K562 (cell line): ENCODE results near the gene CREB3L1. TPM values are rescaled to one million over a fixed set of nuclear protein-coding genes. Genes with fewer than 3 reads are reported as not detected.

Experiments
- ATAC-seq: fragments of 200-7000 bp; cut with Tn5 transposase; 3 replicates; pipeline ENCODE4 v1.9.1; 2020; ENCODE audit warnings: moderate library complexity
- Bru-seq: library from RNA; stranded (reverse); fragments of 400-500 nt; gene quantifications from one replicate; lab custom pipeline; 2021; lab: Mats Ljungman, UMichigan
- BruChase-seq, 2 experiments: library from RNA; stranded (reverse); fragments of 400-500 nt; gene quantifications; one replicate each; lab custom pipeline; 2021; lab: Mats Ljungman, UMichigan
- BruUV-seq: library from RNA; stranded (reverse); fragments of 400-500 nt; replicated peaks from 2 replicates; lab custom pipeline; 2021; lab: Mats Ljungman, UMichigan
- CTCF ChIA-PET: fragments of 300-600 bp; formaldehyde crosslinking; extraction: SDS; loops from one replicate; lab custom pipeline; 2021; ENCODE audit warnings: low intra/inter-chr PET ratio; lab: Yijun Ruan, JAX
- POLR2A ChIA-PET: fragments of 300-600, 350-650 bp; sonication (Branson Sonifier 250); formaldehyde crosslinking; extraction: SDS; loops from one replicate; lab custom pipeline; 2021; ENCODE audit warnings: antibody characterized with exemption, inconsistent platforms; lab: Yijun Ruan, JAX
- DNase-seq, 4 experiments: peaks; one replicate each; pipeline versions ENCODE4 v3.0.0 to v3.0.0-alpha.2; 2011 to 2018; ENCODE audit warnings: low spot score in 3 of 4, mixed read lengths in 3 of 4; ENCODE audit errors: extremely low read depth in 1 of 4
- FAIRE-seq: peaks from 2 replicates; lab custom pipeline; 2011; peaks lifted over from hg19 to GRCh38; lab: Jason Lieb, UNC
- H2AFZ ChIP-seq: 2 replicates; pipeline ENCODE4 v1.6.0; 2011; ENCODE audit warnings: low read depth, low read length, control low read depth, inconsistent platforms
- H3K27ac ChIP-seq: fragments of 200-600 bp; 3 replicates; pipeline ENCODE4 v1.8.0; 2011; ENCODE audit warnings: low read depth, mild to moderate bottlenecking, control low read depth, inconsistent platforms, low read length, moderate library complexity, mixed read lengths; ENCODE audit errors: extremely low read depth
- H3K27me3 ChIP-seq, 2 experiments: fragments of 300-600 bp in 1 of 2; 2 replicates in 1 of 2; 3 replicates in 1 of 2; pipeline versions ENCODE4 v1.6.0 to v1.8.0; 2011; ENCODE audit warnings: inconsistent platforms in 2 of 2, low read length in 2 of 2, mild to moderate bottlenecking in 1 of 2, mixed read lengths in 1 of 2, moderate library complexity in 1 of 2; ENCODE audit not compliant: control insufficient read depth in 2 of 2, insufficient read depth in 2 of 2
- H3K36me3 ChIP-seq: fragments of 300-600 bp; 3 replicates; pipeline ENCODE4 v1.8.0; 2011; ENCODE audit warnings: mild to moderate bottlenecking, low read length, inconsistent platforms; ENCODE audit not compliant: control insufficient read depth, insufficient read depth
- H3K4me1 ChIP-seq, 2 experiments: fragments of 200-600 bp in 1 of 2; replicated peaks in 1 of 2; 2 replicates in 1 of 2; 3 replicates in 1 of 2; pipeline versions ENCODE4 v1.5.1 to v1.8.0; 2011; ENCODE audit warnings: inconsistent platforms in 2 of 2, low read length in 2 of 2, mild to moderate bottlenecking in 1 of 2, mixed read lengths in 1 of 2, moderate library complexity in 1 of 2; ENCODE audit not compliant: control insufficient read depth in 2 of 2, insufficient read depth in 2 of 2
- H3K4me2 ChIP-seq: 2 replicates; pipeline ENCODE4 v1.6.1; 2011; ENCODE audit warnings: low read length, control low read depth, inconsistent platforms, mixed read lengths; ENCODE audit not compliant: insufficient read depth
- H3K4me3 ChIP-seq: fragments of 200-600 bp; sonication (generic), shearing (Covaris generic); 2 replicates; pipeline ENCODE4 v1.5.1; 2016; ENCODE audit warnings: control low read depth, inconsistent platforms
- H3K79me2 ChIP-seq: fragments of 200-600 bp; 3 replicates; pipeline ENCODE4 v1.8.0; 2011; ENCODE audit warnings: low read length, inconsistent platforms; ENCODE audit not compliant: control insufficient read depth, insufficient read depth
- H3K9ac ChIP-seq, 2 experiments: 2 replicates each; pipeline versions ENCODE4 v1.6.0 to v1.6.1; 2011; ENCODE audit warnings: low read depth in 2 of 2, low read length in 2 of 2, control low read depth in 1 of 2, inconsistent platforms in 1 of 2, mild to moderate bottlenecking in 1 of 2, mixed read lengths in 1 of 2; ENCODE audit not compliant: insufficient read depth in 1 of 2
- H3K9me1 ChIP-seq: one replicate; pipeline ENCODE4 v1.6.0; 2011; ENCODE audit warnings: inconsistent platforms, mild to moderate bottlenecking, low read length, moderate library complexity; ENCODE audit not compliant: control insufficient read depth, insufficient read depth
- H3K9me3 ChIP-seq: replicated peaks from 2 replicates; pipeline ENCODE4 v1.5.1; 2011; ENCODE audit warnings: low read depth, low read length, inconsistent platforms; ENCODE audit not compliant: control insufficient read depth, insufficient read depth
- H4K20me1 ChIP-seq: replicated peaks from 2 replicates; pipeline ENCODE4 v1.6.1; 2011; ENCODE audit warnings: low read length, inconsistent platforms, mixed read lengths; ENCODE audit not compliant: control insufficient read depth, insufficient read depth
- ELF4 ChIP-seq: fragments of 450-650 bp; formaldehyde crosslinking; IDR thresholded peaks from 2 replicates; pipeline ENCODE4 v1.4.0; 2022; ENCODE audit warnings: missing genetic modification characterization
- HDAC1 ChIP-seq, 2 experiments: fragments of 450-650 bp; IDR thresholded peaks; 2 replicates each; pipeline ENCODE4 v1.6.1; 2016 to 2017; ENCODE audit warnings: inconsistent platforms in 1 of 2, mild to moderate bottlenecking in 1 of 2, moderate library complexity in 1 of 2
- HNRNPK ChIP-seq: fragments of 200-400 bp; formaldehyde crosslinking; IDR thresholded peaks from one replicate; pipeline ENCODE4 v1.6.1; 2018; ENCODE audit warnings: mild to moderate bottlenecking, low read depth, low read length; ENCODE audit not compliant: poor library complexity, severe bottlenecking
- NFATC3 ChIP-seq: fragments of 450-650 bp; IDR thresholded peaks from 2 replicates; pipeline ENCODE4 v1.6.1; 2017; ENCODE audit warnings: mild to moderate bottlenecking
- PML ChIP-seq: IDR thresholded peaks from 2 replicates; pipeline ENCODE4 v1.6.1; 2012; ENCODE audit warnings: low read length, inconsistent platforms
- RBBP5 ChIP-seq: fragments of 200-600 bp; sonication (generic); IDR thresholded peaks from 2 replicates; pipeline ENCODE4 v1.6.1; 2012; ENCODE audit warnings: borderline replicate concordance, mild to moderate bottlenecking, low read length, control low read depth, inconsistent platforms; ENCODE audit not compliant: insufficient read depth, poor library complexity, severe bottlenecking
- SAP30 ChIP-seq: fragments of 200-600 bp; sonication (generic); IDR thresholded peaks from 2 replicates; pipeline ENCODE4 v1.6.1; 2012; ENCODE audit warnings: borderline replicate concordance, low read depth, mild to moderate bottlenecking, moderate library complexity, low read length, control low read depth, inconsistent platforms; ENCODE audit not compliant: insufficient read depth, poor library complexity, severe bottlenecking
- SNAPC5 ChIP-seq: fragments of 250-450 bp; sonication (Bioruptor Pico); IDR thresholded peaks from 2 replicates; pipeline ENCODE4 v1.8.0; 2021; ENCODE audit warnings: moderate library complexity, mild to moderate bottlenecking, inconsistent platforms
- SPI1 ChIP-seq: IDR thresholded peaks from 2 replicates; pipeline ENCODE4 v1.6.1; 2011; ENCODE audit warnings: low read depth, low read length, control low read depth, borderline replicate concordance
- TEAD1 ChIP-seq, 2 experiments: fragments of 450-650 bp in 1 of 2; sonication (generic) in 1 of 2; formaldehyde crosslinking; IDR thresholded peaks; 2 replicates each; pipeline versions ENCODE4 v1.4.0 to v1.8.0; 2020 to 2022; ENCODE audit warnings: mild to moderate bottlenecking in 2 of 2, missing genetic modification reagents in 1 of 2
- ZFX ChIP-seq: sonication (generic); formaldehyde crosslinking; IDR thresholded peaks from 2 replicates; pipeline ENCODE4 v1.8.0; 2022; ENCODE audit warnings: mild to moderate bottlenecking, missing genetic modification reagents, moderate library complexity
- ZNF655 ChIP-seq: fragments of 250-450 bp; sonication (Bioruptor Pico); IDR thresholded peaks from 2 replicates; pipeline ENCODE4 v1.5.0; 2021
- WGBS: fragments of 100-300 bp; shearing (Covaris generic); methylation state at CpG from one replicate; pipeline ENCODE4 v1.1.6; 2016; ENCODE audit warnings: low coverage, mixed read lengths; ENCODE audit not compliant: insufficient coverage; ENCODE audit errors: missing lambda C conversion rate; 5-methylcytosine and 5-hydroxymethylcytosine counted together
- in situ Hi-C: fragments of 300-500 bp; cut with MboI; formaldehyde crosslinking; loops from 4 replicates; pipeline ENCODE4 v1.15.0; 2018; ENCODE audit warnings: inconsistent platforms, mixed read lengths
- intact Hi-C: fragments of 100-400 bp; cut with micrococcal nuclease; formaldehyde crosslinking; loops from 2 replicates; pipeline ENCODE4 v1.14.2; 2022
- long read RNA-seq, 3 experiments: library from polyadenylated mRNA in 2 of 3; library from RNA in 1 of 3; unstranded in 2 of 3; stranded (forward) in 1 of 3; transcript quantifications; one replicate each; pipeline ENCODE4 v2.0.0, GENCODE V29; 2019 to 2022
- polyA minus RNA-seq, 3 experiments: library from RNA; depleted of rRNA, polyadenylated mRNA; stranded (reverse); fragments of >200 nt; gene quantifications; 2 replicates each; pipeline ENCODE4 v1.2.3, GENCODE V29; 2011
- polyA plus RNA-seq, 8 experiments: library from polyadenylated mRNA; depleted of rRNA in 4 of 8; stranded (reverse) in 5 of 8; unstranded in 3 of 8; fragments of >200 nt; fragmentation: Nextera tagmentation in 2 of 8; fragmentation: Illumina TruSeq in 1 of 8; extraction: Ambion mirVana in 2 of 8; extraction: Trizol in 1 of 8; gene quantifications; 2 replicates each; pipeline versions ENCODE4 v1.2.1 to v1.2.3, GENCODE V29; 2011 to 2014; ENCODE audit warnings: inconsistent platforms in 1 of 8, missing spikeins in 1 of 8
- total RNA-seq, 7 experiments: library from RNA; depleted of rRNA in 6 of 7; stranded (reverse); fragments of >200 nt in 6 of 7; fragmentation: Illumina TruSeq in 2 of 7; extraction: Trizol in 2 of 7; gene quantifications; 2 replicates each; pipeline versions ENCODE4 v1.2.1 to v1.2.3, GENCODE V29; 2011 to 2021; ENCODE audit warnings: low replicate concordance in 1 of 7

CREB3L1 gene
- total RNA-seq (2011; cell fraction: chromatin; rRNA removed; ENCODE audit: low replicate concordance), result 19.2 and 27.7 TPM in 2 replicates
- 19.9 and 20.2 TPM in 2 replicates for total RNA-seq (2011; cell fraction: nucleolus; rRNA removed)
- total RNA-seq (2011; cell fraction: nucleoplasm; rRNA removed), result 24.8 and 32.7 TPM in 2 replicates
- total RNA-seq (2014; rRNA removed), result 4.1 and 7.1 TPM in 2 replicates
- total RNA-seq (2014; rRNA removed; fragmentation: Illumina TruSeq; extraction: Trizol), result 3.7 and 5.2 TPM in 2 replicates
- total RNA-seq (2015; rRNA removed; fragmentation: Illumina TruSeq; extraction: Trizol), result 2.4 and 5.5 TPM in 2 replicates
- 24.9 and 27.6 TPM in 2 replicates for total RNA-seq (2021)
- polyA plus RNA-seq (2011; rRNA removed), result 1.3 and 3.0 TPM in 2 replicates
- 2.3 and 2.9 TPM in 2 replicates for polyA plus RNA-seq (2011; cell fraction: cytosol; rRNA removed)
- 4.5 and 7.2 TPM in 2 replicates for polyA plus RNA-seq (2011; cell fraction: nucleus; rRNA removed)
- polyA plus RNA-seq (2012), result 17.1 and 21.9 TPM in 2 replicates
- polyA plus RNA-seq (2014; fragmentation: Illumina TruSeq; extraction: Trizol), result 16.2 and 20.5 TPM in 2 replicates
- polyA plus RNA-seq (2014; fragmentation: Nextera tagmentation; extraction: Ambion mirVana), result 1 to 10 TPM; 1.2 to 1.4 TPM
- 4.9 and 5.3 TPM in 2 replicates for polyA plus RNA-seq (2014; rRNA removed)
- polyA minus RNA-seq (2011; rRNA and poly(A)+ RNA removed), result 4.1 and 4.8 TPM in 2 replicates
- polyA minus RNA-seq (2011; cell fraction: cytosol; rRNA and poly(A)+ RNA removed), result 15.2 and 25.1 TPM in 2 replicates
- polyA minus RNA-seq (2011; cell fraction: nucleus; rRNA and poly(A)+ RNA removed), result 3.4 and 5.2 TPM in 2 replicates
- percentile 65 among the genes with signal in this experiment for Bru-seq, nascent RNA
- BruChase-seq, experiment 1, labeled RNA remaining after a 2-hour chase, result percentile 60 among the genes with signal in this experiment
- BruChase-seq, experiment 2, labeled RNA remaining after a 6-hour chase, result percentile 57 among the genes with signal in this experiment
- long read RNA-seq, experiment 1, partial matches to known transcripts, result 9 of 23 reads
- long read RNA-seq, experiment 1, other reads (novel, unspliced or antisense), result 13 of 23 reads
- long read RNA-seq, experiment 2, transcript CREB3L1-206 (12 exons, 2,687 nt), result major isoform, 20 of 44 reads
- long read RNA-seq, experiment 2, partial matches to known transcripts, result 13 of 44 reads
- long read RNA-seq, experiment 2, other reads (novel, unspliced or antisense), result 10 of 44 reads
- long read RNA-seq, experiment 3, partial matches to known transcripts, result 2 of 6 reads
- long read RNA-seq, experiment 3, other reads (novel, unspliced or antisense), result 3 of 6 reads

- H3K4me1 ChIP-seq, result peaks cover 56 to 69% of the 10 kb centered on the region in 2 experiments
- WGBS, result under 1% methylated on average over 30 of the region's 61 CpGs
- H4K20me1 ChIP-seq, result 0 out of 2 replicates have a peak, but pooled peaks cover 3% of the 10 kb centered on the region
- peak; percentile 51 for ATAC-seq
- BruUV-seq, result no TSS peak
- POLR2A ChIA-PET, result interaction anchor here (0.8 to 3.3 kb wide), 9 partner anchors 9 to 286 kb away, joined by 3 to 20 read pairs (median 3); no protein-coding TSS in a partner anchor
- CTCF ChIA-PET, result interaction anchor here (0.6 kb wide), 1 partner anchor 57 kb away, joined by 4 read pairs; no protein-coding TSS in a partner anchor
- peak within 1 kb of the TSS; percentile 74 to 93 for H3K9ac ChIP-seq
- H2AFZ ChIP-seq, result peak within 1 kb of the TSS; percentile 88
- no peak for FAIRE-seq
- H3K4me2 ChIP-seq, result peak within 1 kb of the TSS; percentile 87
- peaks cover 48% of the 10 kb centered on the region for H3K79me2 ChIP-seq
- H3K27me3 ChIP-seq, result no peaks in the 10 kb centered on the region
- H3K4me3 ChIP-seq, result peak within 1 kb of the TSS; percentile 72
- no peaks in the 10 kb centered on the region for H3K36me3 ChIP-seq
- in situ Hi-C loops, result no loop called here
- H3K9me1 ChIP-seq, result no peaks in the 10 kb centered on the region
- intact Hi-C loops, result loop anchor here (1.0 to 2.0 kb wide), 2 partner anchors 19 to 35 kb away; no protein-coding TSS in a partner anchor
- H3K27ac ChIP-seq, result peak within 1 kb of the TSS; percentile 69
- H3K9me3 ChIP-seq, result no peaks in the 10 kb centered on the region
- peak in 3 of 4 experiments; percentile 79 to 82 (median 82) for DNase-seq
- peak; percentile 12; the same call in 1 of the 2 replicates for TF ChIP-seq SPI1
- peak; percentile 26 for TF ChIP-seq RBBP5
- no peak for TF ChIP-seq ZFX (CRISPR knock-in tag)
- TF ChIP-seq SNAPC5 (CRISPR knock-in tag), result no peak
- peak; percentile 82 for TF ChIP-seq SAP30
- peak in 1 of 2 experiments; percentile 70; a peak in 1 of 4 replicates for TF ChIP-seq HDAC1 (IDR thresholded peaks at IDR 0.05)
- no peak for TF ChIP-seq ELF4 (CRISPR knock-in tag)
- TF ChIP-seq HNRNPK, result no peak
- TF ChIP-seq ZNF655 (CRISPR knock-in tag), result no peak
- 0 out of 4 replicates have a peak, but pooled peaks of 1 of the 2 experiments have one; percentile 25 for TF ChIP-seq TEAD1 (CRISPR knock-in tag; IDR thresholded peaks at IDR 0.05)
- peak; percentile 37; the same call in 1 of the 2 replicates for TF ChIP-seq PML
- no peak for TF ChIP-seq NFATC3
These were observed at the start of gene CREB3L1 for GRCh38 chr11:46277622-46278386. Gene CREB3L1, plus strand, starts transcription at chr11:46277662. Its CDS starts 450 bp downstream, at chr11:46278112.
